GM13977 (cell line): ENCODE data around the gene CALN1.

Experiments
- DNase-seq: peaks from one replicate; pipeline ENCODE4 v3.0.0; 2012; ENCODE audit warnings: low spot score
- in situ Hi-C: fragments of 300-500 bp; cut with MboI; formaldehyde crosslinking; loops from one replicate; pipeline ENCODE4 v1.12.0; 2022; ENCODE audit warnings: low sequenced_read_pairs, low pct_unique_long_range_greater_than_20kb, mixed read lengths, inconsistent platforms; ENCODE audit not compliant: unreplicated experiment
- TF ChIP-seq, protein P1 (sequence below): IDR thresholded peaks from 2 replicates; pipeline ENCODE4 v1.5.1; 2012; ENCODE audit warnings: mild to moderate bottlenecking, control low read depth; ENCODE audit not compliant: insufficient read depth; ENCODE audit errors: extremely low read depth, missing control alignments

CALN1 gene

DNA sequence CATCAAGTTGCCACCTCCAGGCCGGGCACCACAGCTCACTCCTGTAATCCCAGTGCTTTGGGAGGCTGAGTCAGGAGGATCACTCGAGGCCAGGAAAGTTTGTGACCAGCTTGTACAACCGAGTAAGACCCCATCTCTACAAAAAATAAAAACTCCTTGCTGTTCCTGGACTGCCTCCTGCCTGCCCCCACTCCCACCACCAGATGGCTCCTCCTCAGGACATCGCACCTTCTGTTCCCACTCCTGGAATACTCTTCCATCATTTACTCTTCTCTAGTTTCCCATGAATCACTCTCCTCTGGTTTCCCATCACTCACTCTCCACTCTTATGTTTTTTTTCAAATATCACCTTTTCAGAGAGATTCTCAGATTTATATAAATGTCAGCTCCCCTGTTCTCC, 540.7 kb downstream of the CALN1 start:
- DNase-seq: no peak
- TF ChIP-seq, protein P1, sequence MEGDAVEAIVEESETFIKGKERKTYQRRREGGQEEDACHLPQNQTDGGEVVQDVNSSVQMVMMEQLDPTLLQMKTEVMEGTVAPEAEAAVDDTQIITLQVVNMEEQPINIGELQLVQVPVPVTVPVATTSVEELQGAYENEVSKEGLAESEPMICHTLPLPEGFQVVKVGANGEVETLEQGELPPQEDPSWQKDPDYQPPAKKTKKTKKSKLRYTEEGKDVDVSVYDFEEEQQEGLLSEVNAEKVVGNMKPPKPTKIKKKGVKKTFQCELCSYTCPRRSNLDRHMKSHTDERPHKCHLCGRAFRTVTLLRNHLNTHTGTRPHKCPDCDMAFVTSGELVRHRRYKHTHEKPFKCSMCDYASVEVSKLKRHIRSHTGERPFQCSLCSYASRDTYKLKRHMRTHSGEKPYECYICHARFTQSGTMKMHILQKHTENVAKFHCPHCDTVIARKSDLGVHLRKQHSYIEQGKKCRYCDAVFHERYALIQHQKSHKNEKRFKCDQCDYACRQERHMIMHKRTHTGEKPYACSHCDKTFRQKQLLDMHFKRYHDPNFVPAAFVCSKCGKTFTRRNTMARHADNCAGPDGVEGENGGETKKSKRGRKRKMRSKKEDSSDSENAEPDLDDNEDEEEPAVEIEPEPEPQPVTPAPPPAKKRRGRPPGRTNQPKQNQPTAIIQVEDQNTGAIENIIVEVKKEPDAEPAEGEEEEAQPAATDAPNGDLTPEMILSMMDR: no peak
- in situ Hi-C loops: no loop called here

DNA sequence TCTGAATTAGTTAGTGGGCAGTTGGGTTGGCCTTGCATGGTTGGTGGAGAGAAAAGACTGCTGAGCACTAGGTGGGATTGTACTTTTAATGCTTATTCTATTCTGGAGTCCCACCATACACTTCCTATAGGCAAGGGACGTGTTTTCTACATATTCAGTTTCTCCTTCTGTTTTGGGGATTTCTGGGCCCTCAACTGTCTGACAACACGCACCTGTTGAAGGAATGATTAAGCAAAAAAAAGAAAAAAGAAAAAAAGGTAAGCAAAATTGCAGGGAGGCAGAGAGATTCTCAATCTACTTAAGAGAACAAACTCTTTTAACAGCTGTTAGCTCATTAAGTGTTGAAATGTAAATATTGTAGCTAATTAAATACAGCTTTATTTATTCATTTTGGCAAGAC, 541.3 kb downstream of the CALN1 start:
- DNase-seq: no peak
- in situ Hi-C loops: no loop called here
- TF ChIP-seq, protein P1: no peak

DNA sequence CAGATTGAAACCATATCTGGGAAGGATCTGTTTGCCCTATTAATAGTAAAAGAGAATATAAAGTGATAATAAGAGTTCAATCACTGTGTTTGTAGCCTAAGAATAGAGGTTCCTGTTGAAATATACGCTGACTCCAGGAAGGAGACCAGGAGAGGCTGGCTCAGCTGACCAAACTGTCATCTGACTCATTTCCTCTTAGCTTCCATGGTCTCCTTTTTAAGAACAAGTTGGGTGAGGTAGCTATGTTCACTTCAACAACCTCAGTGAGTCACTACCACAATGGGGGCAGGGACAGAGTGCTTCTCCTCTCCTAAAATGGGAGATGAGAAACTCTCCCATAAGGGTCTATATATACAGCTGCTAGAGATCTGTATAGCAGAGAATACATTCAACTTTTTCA, 543.3 kb downstream of the CALN1 start:
- TF ChIP-seq, protein P1: no peak
- no peak for DNase-seq
- in situ Hi-C loops: no loop called here

DNA sequence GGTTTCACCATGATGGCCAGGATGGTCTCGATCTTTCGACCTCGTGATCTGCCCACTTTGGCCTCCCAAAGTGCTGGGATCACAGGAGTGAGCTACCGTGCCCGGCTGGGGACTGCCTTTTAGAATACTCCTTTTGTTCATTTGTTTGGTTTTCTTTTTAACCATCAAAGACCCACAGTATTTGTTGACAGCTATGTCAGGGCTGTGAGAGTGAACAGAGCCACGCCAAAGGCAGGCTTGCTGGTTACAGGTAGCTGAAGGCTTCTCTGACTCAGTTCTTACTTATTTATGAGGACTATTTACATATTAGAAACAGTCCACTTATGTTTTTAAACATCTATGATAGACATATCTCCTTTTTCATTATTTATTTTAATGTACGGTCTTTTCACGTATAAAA, 544.5 kb downstream of the CALN1 start:
- no peak for DNase-seq
- TF ChIP-seq, protein P1: no peak
- in situ Hi-C loops: no loop called here

DNA sequence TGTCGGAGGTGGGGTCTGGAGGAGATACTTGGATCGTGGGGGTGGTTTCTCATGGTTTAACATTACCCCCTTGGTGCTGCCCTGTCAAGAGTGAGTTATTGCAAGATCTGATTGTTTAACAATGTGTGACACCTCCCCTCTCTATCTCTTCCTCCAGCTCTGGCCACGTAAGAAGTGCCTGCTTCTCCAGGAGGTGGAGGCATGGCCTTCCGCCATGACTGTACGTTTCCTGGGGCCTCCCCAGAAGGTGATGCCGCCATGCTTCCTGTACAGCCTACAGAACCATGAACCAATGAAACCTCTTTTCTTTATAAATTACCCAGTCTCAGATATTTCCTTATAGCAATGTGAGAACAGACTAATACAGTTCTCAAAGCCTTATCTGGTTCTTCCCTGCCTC, 547.0 kb downstream of the CALN1 start:
- no peak for DNase-seq
- TF ChIP-seq, protein P1: no peak
- in situ Hi-C loops: no loop called here

DNA sequence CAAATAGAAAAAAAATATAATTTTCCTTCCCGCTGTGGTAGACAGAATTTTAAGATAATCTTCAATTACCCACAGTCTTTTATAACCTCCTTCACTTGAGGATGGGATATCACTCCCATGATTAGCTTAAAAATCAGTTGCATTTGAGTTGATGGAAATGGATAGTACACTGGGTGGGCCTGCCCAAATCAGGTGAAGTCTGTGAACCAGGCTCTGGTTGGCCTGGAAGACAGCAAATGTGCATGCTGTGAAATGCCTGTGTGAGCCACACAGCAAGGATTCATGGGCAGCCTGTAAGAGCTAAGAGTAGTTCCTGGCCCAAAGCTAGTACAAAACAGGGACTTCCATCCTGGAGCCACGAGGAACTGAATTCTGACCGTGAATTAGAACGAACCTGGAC, 548.0 kb downstream of the CALN1 start:
- in situ Hi-C loops: no loop called here
- no peak for DNase-seq
- TF ChIP-seq, protein P1: no peak

DNA sequence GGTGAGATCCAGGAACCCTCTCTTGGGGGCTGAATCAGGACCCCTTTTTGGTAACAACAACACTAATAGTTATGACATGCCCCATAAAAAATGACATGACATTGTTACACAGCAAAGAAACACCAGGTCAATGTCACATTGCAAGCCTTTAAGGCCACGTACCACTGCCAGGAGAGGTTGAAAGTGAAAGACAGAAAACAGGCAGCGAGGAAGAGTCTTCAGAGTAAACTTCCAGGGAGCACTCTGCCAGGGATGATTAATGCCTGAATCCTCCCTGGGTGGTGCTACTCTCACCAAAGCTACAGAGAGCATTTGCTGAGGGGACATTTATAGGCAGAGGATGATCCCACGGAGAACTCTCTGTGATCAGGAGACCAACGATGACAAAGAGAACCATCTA, 551.6 kb downstream of the CALN1 start:
- TF ChIP-seq, protein P1: no peak
- DNase-seq: no peak
- in situ Hi-C loops: no loop called here
